Psoas muscle (tissue), 8 donors: ENCODE data around the gene CPNE8. TPM values are rescaled to one million over a fixed set of nuclear protein-coding genes. Genes with fewer than 3 reads are reported as not detected.

Source experiments
- ATAC-seq, 4 donors: fragments of 200-7000 bp; cut with Tn5 transposase; one replicate each; pipeline ENCODE4 v1.9.1; 2020; ENCODE audit warnings: moderate library complexity in 3 of 4, mild to moderate bottlenecking in 2 of 4
- DNase-seq, 2 donors: peaks; one replicate each; pipeline ENCODE4 v3.0.0-alpha.2; 2020
- H3K27ac ChIP-seq: fragments of 200-600 bp; one replicate; pipeline ENCODE4 v1.8.0; 2022
- H3K27me3 ChIP-seq, 3 donors: fragments of 200-600 bp in 1 of 3; one replicate each; pipeline versions ENCODE4 v1.6.1 to v1.8.0; 2013 to 2022; ENCODE audit warnings: low read length in 2 of 3, mild to moderate bottlenecking in 2 of 3, moderate library complexity in 1 of 3; ENCODE audit not compliant: insufficient read depth in 3 of 3
- H3K36me3 ChIP-seq, 2 donors: fragments of 200-600 bp in 1 of 2; one replicate each; pipeline versions ENCODE4 v1.6.1 to v1.8.0; 2013 to 2022; ENCODE audit warnings: low read depth in 1 of 2, mild to moderate bottlenecking in 1 of 2, moderate library complexity in 1 of 2; ENCODE audit not compliant: insufficient read depth in 1 of 2
- H3K4me1 ChIP-seq: fragments of 200-600 bp; one replicate; pipeline ENCODE4 v1.8.0; 2022
- H3K4me3 ChIP-seq: fragments of 200-600 bp; one replicate; pipeline ENCODE4 v1.8.0; 2022; ENCODE audit warnings: mild to moderate bottlenecking
- H3K9me3 ChIP-seq: fragments of 200-600 bp; one replicate; pipeline ENCODE4 v1.8.0; 2022
- WGBS, 3 donors: extraction: QIAGEN DNeasy Blood & Tissue Kit; methylation state at CpG; one replicate each; pipeline versions ENCODE4 v1.1.6 to v1.1.7; 2013; 5-methylcytosine and 5-hydroxymethylcytosine counted together
- intact Hi-C, 2 donors: fragments of 100-400 bp; cut with DNase I; formaldehyde crosslinking; loops; one replicate each; pipeline versions ENCODE4 v1.11.0 to v1.14.2; 2022
- polyA plus RNA-seq, 3 donors: library from polyadenylated mRNA; stranded (reverse); fragments of 200-250 nt; gene quantifications; one replicate each; pipeline ENCODE4 v1.2.3, GENCODE V29; 2013
- total RNA-seq, 4 donors: library from RNA; stranded (reverse); fragmentation: NEBNext Ultra II Directional in 2 of 4; extraction: Animal tissue kit (Norgen Biotek cat#: 25700) in 2 of 4; gene quantifications; one replicate each; pipeline versions ENCODE4 v1.2.1 to v1.2.4, GENCODE V29; 2021 to 2023
- TF ChIP-seq, protein P1 (sequence below): fragments of 200-600 bp; IDR thresholded peaks from one replicate; pipeline ENCODE4 v1.8.0; 2022; ENCODE audit warnings: antibody characterized with exemption
- donor health status: healthy with polysubstance abuse.
- donor health status: DM: no; HTN: no; CAD: no; lungs with moderate emphysema.
- donor health status: Bipolar disorder and iron deficiency.
- donor health status: healthy.
- donor health status: DM: yes; HTN: yes; CAD: no.
- donor health status: DM: no; HTN: no; CAD: no.
- donor health status: DM: no; HTN: no; CAD: no.
- donor health status: DM: yes; HTN: yes; CAD: no.

The CPNE8 gene
- total and polyA plus RNA-seq, 7 donors: 0.98 to 3.5 (median 2.4) TPM

DNA sequence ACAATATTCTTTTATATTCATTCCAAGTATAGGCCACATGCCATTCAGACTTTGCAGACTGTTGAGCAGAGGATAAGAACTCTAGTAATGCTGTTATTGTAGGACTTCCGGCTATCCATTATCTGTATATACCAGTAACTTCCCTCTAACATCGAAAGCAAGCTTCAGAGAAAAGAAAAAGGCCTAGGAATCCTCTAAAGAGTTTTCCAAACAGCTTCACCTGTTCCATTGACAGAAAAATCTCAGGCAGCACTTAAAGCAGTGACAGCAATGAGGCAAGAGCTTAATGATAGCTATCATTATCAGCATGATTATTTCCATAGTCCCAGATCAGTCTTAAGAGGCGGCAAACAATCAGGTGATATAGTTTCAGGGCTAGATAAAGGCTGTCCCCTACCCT, 1.8 kb downstream of the CPNE8 start:
- Histone ChIP-seq H3K36me3 (no peaks in the 10 kb centered on the region), H3K27ac (peak overlapping the region; percentile 69), H3K27me3 (peaks cover 0 to 15% (median 0%) of the 10 kb centered on the region in 3 donors), H3K4me1 (no peaks in the 10 kb centered on the region), H3K4me3 (peak overlapping the region; percentile 67), H3K9me3 (no peaks in the 10 kb centered on the region)
- intact Hi-C loops: no loop called here
- ATAC-seq (no peak), DNase-seq (no peak)
- WGBS, 3 donors: 55 to 68% (median 64%) methylated on average over 3 of the region's 3 CpGs
- TF ChIP-seq, protein P1, sequence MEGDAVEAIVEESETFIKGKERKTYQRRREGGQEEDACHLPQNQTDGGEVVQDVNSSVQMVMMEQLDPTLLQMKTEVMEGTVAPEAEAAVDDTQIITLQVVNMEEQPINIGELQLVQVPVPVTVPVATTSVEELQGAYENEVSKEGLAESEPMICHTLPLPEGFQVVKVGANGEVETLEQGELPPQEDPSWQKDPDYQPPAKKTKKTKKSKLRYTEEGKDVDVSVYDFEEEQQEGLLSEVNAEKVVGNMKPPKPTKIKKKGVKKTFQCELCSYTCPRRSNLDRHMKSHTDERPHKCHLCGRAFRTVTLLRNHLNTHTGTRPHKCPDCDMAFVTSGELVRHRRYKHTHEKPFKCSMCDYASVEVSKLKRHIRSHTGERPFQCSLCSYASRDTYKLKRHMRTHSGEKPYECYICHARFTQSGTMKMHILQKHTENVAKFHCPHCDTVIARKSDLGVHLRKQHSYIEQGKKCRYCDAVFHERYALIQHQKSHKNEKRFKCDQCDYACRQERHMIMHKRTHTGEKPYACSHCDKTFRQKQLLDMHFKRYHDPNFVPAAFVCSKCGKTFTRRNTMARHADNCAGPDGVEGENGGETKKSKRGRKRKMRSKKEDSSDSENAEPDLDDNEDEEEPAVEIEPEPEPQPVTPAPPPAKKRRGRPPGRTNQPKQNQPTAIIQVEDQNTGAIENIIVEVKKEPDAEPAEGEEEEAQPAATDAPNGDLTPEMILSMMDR: no peak

DNA sequence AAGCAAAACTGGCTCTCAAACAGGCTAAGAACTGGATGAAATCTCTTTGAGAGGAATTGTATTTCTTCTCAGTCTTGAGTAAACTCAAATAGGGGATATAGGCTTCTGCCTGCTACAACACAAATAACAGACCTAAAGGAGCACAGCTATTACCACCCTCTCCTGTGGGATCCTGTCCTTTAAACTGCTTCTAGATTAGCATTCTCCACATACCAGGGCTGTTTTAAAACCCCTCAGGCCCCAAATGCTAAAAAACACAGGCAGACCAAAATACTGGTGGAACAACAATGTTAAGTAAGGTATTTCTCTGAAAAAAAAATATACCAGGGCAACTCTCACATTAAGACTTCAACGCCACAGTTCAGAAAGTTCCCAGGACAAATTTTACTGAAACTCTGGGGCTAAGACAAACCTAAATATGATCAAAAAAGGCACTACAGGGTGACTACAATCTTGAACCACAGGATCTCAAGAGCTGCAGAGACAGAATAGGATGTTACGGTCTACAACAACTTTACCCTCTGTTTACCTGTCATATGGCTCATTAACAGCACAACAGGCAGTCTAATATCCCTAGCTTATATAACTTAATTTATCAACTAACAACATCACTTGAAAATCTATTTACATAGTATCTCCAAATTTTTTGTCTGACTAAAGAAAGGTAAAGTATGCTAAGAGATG, 7.2 kb downstream of the CPNE8 start:
- no peak overlapping the region for H3K27ac ChIP-seq
- no peaks in the 10 kb centered on the region for H3K9me3 ChIP-seq
- no peaks in the 10 kb centered on the region for H3K4me1 ChIP-seq
- DNase-seq (no peak), ATAC-seq (no peak)
- intact Hi-C loops: no loop called here
- H3K4me3 ChIP-seq: no peak overlapping the region
- TF ChIP-seq, protein P1: no peak
- H3K27me3 ChIP-seq: no peaks in the 10 kb centered on the region
- no peaks in the 10 kb centered on the region for H3K36me3 ChIP-seq
- WGBS, 3 donors: 76 to 84% (median 83%) methylated on average over 2 of the region's 2 CpGs

DNA sequence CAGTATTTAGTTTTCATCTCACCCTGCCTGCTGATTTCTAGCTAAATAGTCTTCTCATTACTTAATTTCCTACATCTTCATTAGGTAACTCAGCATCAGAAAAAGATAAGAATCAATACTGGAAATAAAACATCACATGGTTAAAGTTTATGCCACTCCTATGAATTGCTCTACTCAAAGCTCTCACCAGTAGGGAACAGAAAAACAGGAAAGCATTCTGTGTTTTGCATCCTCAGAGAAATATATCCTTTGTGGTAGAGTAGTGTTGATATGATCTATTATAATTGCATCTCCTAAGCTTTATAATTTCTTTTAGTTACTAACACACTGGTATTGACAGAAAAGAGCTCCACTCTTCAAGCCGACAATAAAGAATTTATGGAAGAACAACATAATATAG, 9.9 kb downstream of the CPNE8 start:
- H3K4me1 ChIP-seq: no peaks in the 10 kb centered on the region
- no peak overlapping the region for H3K4me3 ChIP-seq
- no peaks in the 10 kb centered on the region for H3K36me3 ChIP-seq
- no peaks in the 10 kb centered on the region for H3K27me3 ChIP-seq
- intact Hi-C loops: no loop called here
- no peak for DNase-seq
- H3K27ac ChIP-seq: no peak overlapping the region
- ATAC-seq: no peak
- TF ChIP-seq, protein P1: no peak
- H3K9me3 ChIP-seq: no peaks in the 10 kb centered on the region
- WGBS, 3 donors: 80 to 90% (median 82%) methylated on average over 1 of the region's 1 CpG

DNA sequence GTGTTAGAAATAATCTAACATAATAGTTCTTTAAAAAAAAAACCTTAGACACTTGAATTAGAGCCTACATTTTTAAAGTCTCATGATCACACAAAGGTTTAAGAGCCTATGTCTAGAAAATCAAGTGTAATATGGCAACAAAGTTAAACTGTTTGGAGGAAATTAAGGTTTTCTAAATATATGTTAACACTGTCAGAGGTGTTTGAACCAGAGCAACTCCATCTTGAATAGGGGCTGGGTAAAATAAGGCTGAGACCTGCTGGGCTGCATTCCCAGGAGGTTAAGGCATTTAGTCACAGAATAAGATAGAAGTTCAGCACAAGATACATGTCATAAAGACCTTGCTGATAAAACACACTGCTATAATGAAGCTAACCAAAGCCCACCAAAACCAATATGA, 12.4 kb downstream of the CPNE8 start:
- no peak for ATAC-seq
- Histone ChIP-seq H3K4me3 (no peak overlapping the region), H3K36me3 (no peaks in the 10 kb centered on the region), H3K4me1 (no peaks in the 10 kb centered on the region), H3K27ac (no peak overlapping the region), H3K27me3 (no peaks in the 10 kb centered on the region), H3K9me3 (no peaks in the 10 kb centered on the region)
- intact Hi-C loops: no loop called here
- no peak for DNase-seq
- TF ChIP-seq, protein P1: no peak
